IMR-90 (cell line): ENCODE measurements around the gene USP35. TPM values are rescaled to one million over a fixed set of nuclear protein-coding genes. Genes with fewer than 3 reads are reported as not detected.

Source experiments
- ATAC-seq: fragments of 200-7000 bp; cut with Tn5 transposase; 2 replicates; pipeline ENCODE4 v1.9.1; 2020; ENCODE audit warnings: low read depth, mild to moderate bottlenecking, moderate library complexity
- BruUV-seq: library from RNA; stranded (reverse); fragments of 400-500 nt; replicated peaks from 2 replicates; lab custom pipeline; 2021; lab: Mats Ljungman, UMichigan
- CTCF ChIA-PET: fragments of 300-600 bp; formaldehyde crosslinking; extraction: SDS; loops from one replicate; lab custom pipeline; 2021; ENCODE audit warnings: antibody characterized with exemption; lab: Yijun Ruan, JAX
- POLR2A ChIA-PET: fragments of 300-600 bp; sonication (Branson Sonifier 250); formaldehyde crosslinking; loops from one replicate; lab custom pipeline; 2022; ENCODE audit warnings: antibody characterized with exemption; ENCODE audit not compliant: unreplicated experiment; lab: Charles Lee
- DNase-seq: peaks from one replicate; pipeline ENCODE4 v3.0.0; 2013
- H2AFZ ChIP-seq: replicated peaks from 2 replicates; pipeline ENCODE3; 2013; ENCODE audit warnings: low read length, mild to moderate bottlenecking; ENCODE audit not compliant: poor library complexity
- H2AK5ac ChIP-seq: 2 replicates; pipeline ENCODE4 v1.6.1; 2013; ENCODE audit warnings: low read depth, low read length, inconsistent platforms
- H2AK9ac ChIP-seq: replicated peaks from 2 replicates; pipeline ENCODE3; 2013; ENCODE audit warnings: mild to moderate bottlenecking, low read depth, low read length, moderate library complexity; ENCODE audit not compliant: poor library complexity
- H2BK120ac ChIP-seq: 2 replicates; pipeline ENCODE4 v1.6.1; 2013; ENCODE audit warnings: low read depth, low read length, inconsistent platforms
- H2BK15ac ChIP-seq: 3 replicates; pipeline ENCODE4 v1.6.1; 2013; ENCODE audit warnings: low read depth, low read length, inconsistent platforms
- H2BK20ac ChIP-seq: 2 replicates; pipeline ENCODE4 v1.6.1; 2013; ENCODE audit warnings: low read depth, mild to moderate bottlenecking, inconsistent platforms, low read length, moderate library complexity
- H2BK5ac ChIP-seq: 2 replicates; pipeline ENCODE4 v1.6.1; 2013; ENCODE audit warnings: mild to moderate bottlenecking, low read depth, low read length, inconsistent platforms; ENCODE audit not compliant: poor library complexity, severe bottlenecking
- H3K14ac ChIP-seq: replicated peaks from 2 replicates; pipeline ENCODE4 v1.6.1; 2013; ENCODE audit warnings: low read depth, low read length, inconsistent platforms
- H3K18ac ChIP-seq: 2 replicates; pipeline ENCODE4 v1.6.1; 2013; ENCODE audit warnings: low read depth, low read length, control low read depth
- H3K23ac ChIP-seq: 2 replicates; pipeline ENCODE4 v1.6.1; 2013; ENCODE audit warnings: low read depth, low read length, inconsistent platforms
- H3K27ac ChIP-seq: 2 replicates; pipeline ENCODE4 v1.5.1; 2013; ENCODE audit warnings: mild to moderate bottlenecking, control low read depth, low read length; ENCODE audit not compliant: insufficient read depth
- H3K27me3 ChIP-seq: 2 replicates; pipeline ENCODE4 v1.6.1; 2013; ENCODE audit warnings: low read length; ENCODE audit not compliant: control insufficient read depth, insufficient read depth
- H3K36me3 ChIP-seq: 2 replicates; pipeline ENCODE4 v1.6.1; 2013; ENCODE audit warnings: low read length, mixed read lengths; ENCODE audit not compliant: control insufficient read depth, insufficient read depth
- H3K4ac ChIP-seq: 2 replicates; pipeline ENCODE4 v1.6.1; 2013; ENCODE audit warnings: low read depth, low read length, inconsistent platforms
- H3K4me1 ChIP-seq: 2 replicates; pipeline ENCODE4 v1.6.1; 2013; ENCODE audit warnings: low read length, mixed read lengths; ENCODE audit not compliant: control insufficient read depth, insufficient read depth
- H3K4me2 ChIP-seq: 2 replicates; pipeline ENCODE4 v1.6.1; 2013; ENCODE audit warnings: low read depth, mild to moderate bottlenecking, control low read depth, low read length, moderate library complexity
- H3K4me3 ChIP-seq: 2 replicates; pipeline ENCODE4 v1.5.1; 2013; ENCODE audit warnings: low read depth, mild to moderate bottlenecking, control low read depth, low read length, moderate library complexity; ENCODE audit not compliant: insufficient read depth
- H3K56ac ChIP-seq: 2 replicates; pipeline ENCODE4 v1.6.1; 2013; ENCODE audit warnings: low read length, inconsistent platforms; ENCODE audit not compliant: insufficient read depth; ENCODE audit errors: extremely low read depth
- H3K79me1 ChIP-seq, 2 experiments: 2 replicates each; pipeline ENCODE4 v1.6.1; 2013; ENCODE audit warnings: low read length in 2 of 2, inconsistent platforms in 1 of 2, low read depth in 1 of 2
- H3K9ac ChIP-seq: 2 replicates; pipeline ENCODE4 v1.6.1; 2013; ENCODE audit warnings: low read depth, low read length, control low read depth
- H3K9me1 ChIP-seq: 2 replicates; pipeline ENCODE4 v1.6.1; 2013; ENCODE audit warnings: low read length, inconsistent platforms; ENCODE audit not compliant: insufficient read depth
- H3K9me3 ChIP-seq: 2 replicates; pipeline ENCODE4 v1.6.1; 2013; ENCODE audit warnings: low read length; ENCODE audit not compliant: control insufficient read depth, insufficient read depth
- H4K20me1 ChIP-seq: 2 replicates; pipeline ENCODE4 v1.6.1; 2013; ENCODE audit warnings: low read length, inconsistent platforms; ENCODE audit not compliant: insufficient read depth
- H4K5ac ChIP-seq: 2 replicates; pipeline ENCODE4 v1.6.1; 2013; ENCODE audit warnings: mild to moderate bottlenecking, low read depth, low read length, control low read depth
- H4K8ac ChIP-seq, 2 experiments: 2 replicates each; pipeline ENCODE4 v1.6.1; 2013; ENCODE audit warnings: low read depth in 2 of 2, low read length in 2 of 2, control low read depth in 1 of 2, inconsistent platforms in 1 of 2
- H4K91ac ChIP-seq: 2 replicates; pipeline ENCODE4 v1.6.1; 2013; ENCODE audit warnings: low read depth, low read length, inconsistent platforms; ENCODE audit not compliant: insufficient read depth
- BHLHE40 ChIP-seq: fragments of 150-350 bp; IDR thresholded peaks from 2 replicates; pipeline ENCODE4 v1.6.1; 2016; ENCODE audit warnings: mild to moderate bottlenecking, low read depth, low read length
- CHD1 ChIP-seq: IDR thresholded peaks from 2 replicates; pipeline ENCODE4 v1.6.1; 2012; ENCODE audit warnings: low read depth, low read length, improper control_type of control experiment
- FOS ChIP-seq: fragments of 150-350 bp; IDR thresholded peaks from 2 replicates; pipeline ENCODE4 v1.6.1; 2016; ENCODE audit warnings: low read depth, low read length
- MAFK ChIP-seq: IDR thresholded peaks from 2 replicates; pipeline ENCODE4 v1.6.1; 2012; ENCODE audit warnings: low read depth, low read length, improper control_type of control experiment
- MAZ ChIP-seq: IDR thresholded peaks from 2 replicates; pipeline ENCODE4 v1.6.1; 2012; ENCODE audit warnings: low read depth, mild to moderate bottlenecking, low read length, improper control_type of control experiment, moderate library complexity, borderline replicate concordance
- MXI1 ChIP-seq: IDR thresholded peaks from 2 replicates; pipeline ENCODE4 v1.6.1; 2012; ENCODE audit warnings: low read depth, mild to moderate bottlenecking, low read length, moderate library complexity, borderline replicate concordance
- POLR2A ChIP-seq: IDR thresholded peaks from 2 replicates; pipeline ENCODE4 v1.6.1; 2012; ENCODE audit warnings: mild to moderate bottlenecking, low read depth, low read length
- RAD21 ChIP-seq: IDR thresholded peaks from 2 replicates; pipeline ENCODE4 v1.6.1; 2012; ENCODE audit warnings: low read length, improper control_type of control experiment
- RFX5 ChIP-seq: IDR thresholded peaks from 2 replicates; pipeline ENCODE4 v1.8.0; 2012; ENCODE audit warnings: low read depth, mild to moderate bottlenecking, low read length, moderate library complexity
- WGBS, 2 experiments: methylation state at CpG; one replicate each; pipeline versions ENCODE4 v1.1.5 to v1.1.7; 2013; ENCODE audit warnings: missing lambda C conversion rate in 2 of 2; ENCODE audit not compliant: insufficient read length in 1 of 2; ENCODE audit errors: extremely low coverage in 2 of 2; 5-methylcytosine and 5-hydroxymethylcytosine counted together
- dilution Hi-C: fragments of 300-500 bp; cut with HindIII; formaldehyde crosslinking; loops from one replicate; pipeline ENCODE4 v1.14.3; 2018; ENCODE audit warnings: low sequenced_read_pairs; ENCODE audit not compliant: unreplicated experiment
- in situ Hi-C: fragments of 300-500 bp; cut with MboI; formaldehyde crosslinking; loops from 3 replicates; pipeline ENCODE4 v1.14.3; 2019; ENCODE audit warnings: low sequenced_read_pairs, inconsistent platforms, mixed read lengths
- intact Hi-C: fragments of 100-400 bp; cut with micrococcal nuclease; formaldehyde crosslinking; loops from 2 replicates; pipeline ENCODE4 v1.10.0; 2022
- polyA plus RNA-seq, 3 experiments: library from polyadenylated mRNA; depleted of rRNA; stranded (reverse); fragments of >200 nt; gene quantifications; 2 replicates each; pipeline ENCODE4 v1.2.3, GENCODE V29; 2012; ENCODE audit warnings: low replicate concordance in 1 of 3
- total RNA-seq: library from RNA; depleted of rRNA; stranded (reverse); fragments of >200 nt; gene quantifications from 2 replicates; pipeline ENCODE4 v1.2.3, GENCODE V29; 2012

USP35 gene
- total and polyA plus RNA-seq, 2 of the 4 experiments (the other 2 are of a cell fraction) = 2.7 to 11.3 TPM

DNA sequence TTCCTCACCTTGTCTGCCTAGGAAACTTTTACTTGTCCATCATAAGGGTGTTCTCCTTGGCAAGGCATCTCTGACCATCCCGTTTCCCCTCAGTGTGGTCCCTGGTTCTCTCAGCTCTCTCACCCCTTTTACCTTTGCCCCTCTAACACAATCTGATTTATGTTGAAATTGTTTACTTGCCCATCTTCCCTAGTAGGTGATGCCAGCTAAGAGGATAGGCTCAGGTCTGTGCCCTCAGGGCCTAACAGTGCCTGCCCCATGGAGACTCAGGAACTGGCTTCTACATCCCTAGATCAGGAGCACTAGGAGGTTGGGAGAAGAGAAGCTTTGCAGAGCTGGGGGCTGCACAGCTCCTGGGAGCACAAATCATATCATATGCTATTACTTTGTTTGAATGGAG lies 28.2 kb upstream of the USP35 start (continued):
- TF ChIP-seq CHD1 (no peak), RAD21 (no peak), MAFK (no peak)

DNA sequence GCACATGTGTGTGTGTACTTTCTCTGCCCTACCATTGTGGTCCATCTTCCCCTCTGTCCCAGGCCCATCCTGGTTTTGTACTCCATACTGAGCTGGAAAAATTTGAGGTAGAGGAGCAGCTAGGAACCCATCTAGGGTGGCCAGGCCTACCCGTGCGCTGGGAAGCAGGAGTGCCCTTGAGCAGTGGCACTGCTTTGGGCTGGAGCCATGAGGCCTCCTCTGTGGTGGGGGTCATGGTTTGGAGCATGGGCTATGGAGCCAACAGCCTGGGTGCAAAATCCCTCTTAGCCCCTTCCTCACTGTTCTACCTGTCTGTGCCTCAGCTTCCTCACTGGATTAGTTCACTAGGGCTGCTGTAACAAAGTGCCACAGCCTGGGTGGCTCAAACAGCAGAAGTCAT lies 27.4 kb upstream of the USP35 start:
- Histone ChIP-seq H3K14ac (no peak overlapping the region), H3K23ac (no peak overlapping the region), H3K4me3 (no peak overlapping the region), H3K4ac (no peak overlapping the region; the same call in 1 of the 2 replicates), H3K9ac (no peak overlapping the region), H3K4me1 (peaks cover 7% of the 10 kb centered on the region), H3K56ac (no peak overlapping the region), H2AK5ac (peak overlapping the region; percentile 80; the same call in 1 of the 2 replicates), H3K36me3 (no peaks in the 10 kb centered on the region), H2AFZ (no peak overlapping the region), H2BK20ac (no peak overlapping the region), H2BK120ac (no peak overlapping the region; the same call in 1 of the 2 replicates), H4K8ac (peak overlapping the region in 1 of 2 experiments; percentile 5; a peak in 1 of 4 replicates), H3K9me3 (no peaks in the 10 kb centered on the region), H4K5ac (no peak overlapping the region), H3K18ac (no peak overlapping the region), H3K4me2 (no peak overlapping the region), H2BK15ac (no peak overlapping the region), H3K27ac (no peak overlapping the region), H2AK9ac (no peak overlapping the region), H4K91ac (no peak overlapping the region), H3K27me3 (no peaks in the 10 kb centered on the region), H2BK5ac (no peak overlapping the region), H3K79me1 (no peaks in the 10 kb centered on the region), H4K20me1 (no peaks in the 10 kb centered on the region), H3K9me1 (peaks cover 5% of the 10 kb centered on the region)
- no peak for ATAC-seq
- intact Hi-C loops = no loop called here
- DNase-seq = no peak
- BruUV-seq = no TSS peak
- WGBS, 2 experiments = no CpG with 5 or more reads among the region's 2 CpGs
- in situ Hi-C loops = no loop called here
- dilution Hi-C loops = no loop called here
- POLR2A ChIA-PET = no interaction called here
- CTCF ChIA-PET = no interaction called here
- TF ChIP-seq MAZ (no peak), MXI1 (no peak), BHLHE40 (no peak), RAD21 (no peak), RFX5 (no peak), POLR2A (no peak), FOS (no peak)
